K562 (cell line): ENCODE measurements around the gene PTPRU.

Experiments
- CBFB ChIP-seq: sonication (generic); formaldehyde crosslinking; IDR thresholded peaks from 2 replicates; pipeline ENCODE4 v1.4.0; 2020; ENCODE audit warnings: mild to moderate bottlenecking, missing genetic modification reagents
- GATA2 ChIP-seq: sonication (generic); formaldehyde crosslinking; IDR thresholded peaks from 2 replicates; pipeline ENCODE4 v1.4.0; 2020; ENCODE audit warnings: mild to moderate bottlenecking, missing genetic modification reagents
- NFIC ChIP-seq: fragments of 450-650 bp; IDR thresholded peaks from 2 replicates; pipeline ENCODE4 v1.6.1; 2017; ENCODE audit warnings: mild to moderate bottlenecking, inconsistent platforms
- POLR2B ChIP-seq: fragments of 450-650 bp; IDR thresholded peaks from 2 replicates; pipeline ENCODE4 v1.6.1; 2018; ENCODE audit warnings: low read depth; ENCODE audit not compliant: partially characterized antibody
- POLR3A ChIP-seq: IDR thresholded peaks from 2 replicates; pipeline ENCODE4 v1.6.1; 2011; ENCODE audit warnings: borderline replicate concordance, mild to moderate bottlenecking, moderate library complexity; ENCODE audit not compliant: insufficient read length, insufficient read depth; ENCODE audit errors: extremely low read depth
- SMARCC2 ChIP-seq: fragments of 450-650 bp; IDR thresholded peaks from 2 replicates; pipeline ENCODE4 v1.6.1; 2017; ENCODE audit warnings: antibody characterized with exemption, moderate library complexity, mild to moderate bottlenecking, low read depth
- XRCC3 ChIP-seq: fragments of 450-650 bp; IDR thresholded peaks from 2 replicates; pipeline ENCODE4 v1.6.1; 2017; ENCODE audit warnings: mild to moderate bottlenecking, moderate library complexity
- ZEB2 ChIP-seq: fragments of 450-650 bp; IDR thresholded peaks from 2 replicates; pipeline ENCODE4 v1.6.1; 2016
- TF ChIP-seq, protein P1 (sequence below): fragments of 250-450 bp; sonication (Bioruptor Pico); IDR thresholded peaks from 2 replicates; pipeline ENCODE4 v1.4.0; 2020; ENCODE audit warnings: mild to moderate bottlenecking, moderate library complexity
- TF ChIP-seq, protein P2 (sequence below): sonication (generic); formaldehyde crosslinking; IDR thresholded peaks from 2 replicates; pipeline ENCODE4 v1.8.0; 2022; ENCODE audit warnings: missing genetic modification reagents, mild to moderate bottlenecking, moderate library complexity, borderline replicate concordance

DNA sequence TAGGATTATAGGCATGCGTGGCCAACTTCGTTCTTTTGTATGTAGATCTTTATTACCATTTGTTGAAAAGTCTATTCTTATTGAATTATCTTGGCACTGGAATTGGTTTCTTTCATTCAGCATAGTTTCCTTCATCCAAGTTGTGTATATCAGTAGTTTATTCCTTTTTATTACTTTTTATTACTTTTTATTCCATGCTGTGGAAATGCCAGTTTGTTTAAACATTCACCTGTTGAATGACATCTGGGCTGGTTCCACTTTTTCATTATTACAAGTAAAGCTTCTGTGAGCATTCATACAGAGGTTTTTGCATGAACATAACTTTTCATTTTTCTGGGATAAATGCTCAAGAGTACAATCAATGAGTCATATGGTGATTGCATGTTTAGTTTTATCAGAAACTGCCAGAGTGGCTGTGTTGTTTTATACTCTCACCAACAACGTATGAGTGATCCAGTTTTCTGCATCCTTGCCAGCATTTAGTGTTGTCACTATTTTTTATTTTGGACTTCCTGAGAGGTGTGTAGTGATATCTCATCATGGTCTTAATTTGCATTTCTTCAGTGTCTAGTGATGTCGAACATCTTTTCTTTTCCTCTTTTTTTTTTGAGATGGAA is 28.6 kb downstream of the PTPRU start:
- no peak for TF ChIP-seq GATA2 (CRISPR knock-in tag)
- TF ChIP-seq ZEB2: no peak
- no peak for TF ChIP-seq XRCC3
- TF ChIP-seq, protein P1, sequence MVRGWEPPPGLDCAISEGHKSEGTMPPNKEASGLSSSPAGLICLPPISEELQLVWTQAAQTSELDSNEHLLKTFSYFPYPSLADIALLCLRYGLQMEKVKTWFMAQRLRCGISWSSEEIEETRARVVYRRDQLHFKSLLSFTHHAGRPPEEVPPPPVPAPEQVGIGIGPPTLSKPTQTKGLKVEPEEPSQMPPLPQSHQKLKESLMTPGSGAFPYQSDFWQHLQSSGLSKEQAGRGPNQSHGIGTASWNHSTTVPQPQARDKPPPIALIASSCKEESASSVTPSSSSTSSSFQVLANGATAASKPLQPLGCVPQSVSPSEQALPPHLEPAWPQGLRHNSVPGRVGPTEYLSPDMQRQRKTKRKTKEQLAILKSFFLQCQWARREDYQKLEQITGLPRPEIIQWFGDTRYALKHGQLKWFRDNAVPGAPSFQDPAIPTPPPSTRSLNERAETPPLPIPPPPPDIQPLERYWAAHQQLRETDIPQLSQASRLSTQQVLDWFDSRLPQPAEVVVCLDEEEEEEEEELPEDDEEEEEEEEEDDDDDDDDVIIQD (CRISPR knock-in tag): no peak
- TF ChIP-seq, protein P2, sequence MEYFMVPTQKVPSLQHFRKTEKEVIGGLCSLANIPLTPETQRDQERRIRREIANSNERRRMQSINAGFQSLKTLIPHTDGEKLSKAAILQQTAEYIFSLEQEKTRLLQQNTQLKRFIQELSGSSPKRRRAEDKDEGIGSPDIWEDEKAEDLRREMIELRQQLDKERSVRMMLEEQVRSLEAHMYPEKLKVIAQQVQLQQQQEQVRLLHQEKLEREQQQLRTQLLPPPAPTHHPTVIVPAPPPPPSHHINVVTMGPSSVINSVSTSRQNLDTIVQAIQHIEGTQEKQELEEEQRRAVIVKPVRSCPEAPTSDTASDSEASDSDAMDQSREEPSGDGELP (CRISPR knock-in tag): no peak
- no peak for TF ChIP-seq POLR3A
- TF ChIP-seq POLR2B: no peak
- no peak for TF ChIP-seq CBFB
- no peak for TF ChIP-seq SMARCC2
- TF ChIP-seq NFIC: no peak
